Ovary (tissue), 3 donors: Measurements from ENCODE around the gene PI4K2A.

ENCODE experiments used
- EP300 ChIP-seq: sonication (generic); formaldehyde crosslinking; IDR thresholded peaks from one replicate; pipeline ENCODE4 v1.6.1; 2017; ENCODE audit warnings: antibody characterized with exemption
- POLR2A ChIP-seq: fragments of 450-650 bp; IDR thresholded peaks from one replicate; pipeline ENCODE4 v1.6.1; 2017; ENCODE audit warnings: antibody characterized with exemption, mild to moderate bottlenecking, moderate library complexity
- TF ChIP-seq, protein P1 (sequence below), 3 donors: fragments of 450-650 bp in 2 of 3; fragments of 200-600 bp in 1 of 3; IDR thresholded peaks; one replicate each; pipeline versions ENCODE4 v1.5.1 to v1.8.0; 2016 to 2022; ENCODE audit warnings: antibody characterized with exemption in 3 of 3, mild to moderate bottlenecking in 1 of 3
- donor health status: DM: no; HTN: no; CAD: no.

GRCh38 chr10:97601268-97602215 is 38.9 kb upstream of the PI4K2A start:
- TF ChIP-seq EP300 (no peak), POLR2A (no peak)
- TF ChIP-seq, protein P1, sequence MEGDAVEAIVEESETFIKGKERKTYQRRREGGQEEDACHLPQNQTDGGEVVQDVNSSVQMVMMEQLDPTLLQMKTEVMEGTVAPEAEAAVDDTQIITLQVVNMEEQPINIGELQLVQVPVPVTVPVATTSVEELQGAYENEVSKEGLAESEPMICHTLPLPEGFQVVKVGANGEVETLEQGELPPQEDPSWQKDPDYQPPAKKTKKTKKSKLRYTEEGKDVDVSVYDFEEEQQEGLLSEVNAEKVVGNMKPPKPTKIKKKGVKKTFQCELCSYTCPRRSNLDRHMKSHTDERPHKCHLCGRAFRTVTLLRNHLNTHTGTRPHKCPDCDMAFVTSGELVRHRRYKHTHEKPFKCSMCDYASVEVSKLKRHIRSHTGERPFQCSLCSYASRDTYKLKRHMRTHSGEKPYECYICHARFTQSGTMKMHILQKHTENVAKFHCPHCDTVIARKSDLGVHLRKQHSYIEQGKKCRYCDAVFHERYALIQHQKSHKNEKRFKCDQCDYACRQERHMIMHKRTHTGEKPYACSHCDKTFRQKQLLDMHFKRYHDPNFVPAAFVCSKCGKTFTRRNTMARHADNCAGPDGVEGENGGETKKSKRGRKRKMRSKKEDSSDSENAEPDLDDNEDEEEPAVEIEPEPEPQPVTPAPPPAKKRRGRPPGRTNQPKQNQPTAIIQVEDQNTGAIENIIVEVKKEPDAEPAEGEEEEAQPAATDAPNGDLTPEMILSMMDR (IDR thresholded peaks at IDR 0.05) = no peak
